ENCODE results near the gene CACNG4. TPM values are rescaled to one million over a fixed set of nuclear protein-coding genes. Genes with fewer than 3 reads are reported as not detected.

Gene CACNG4
- total and polyA plus RNA-seq, 2 experiments from 2014 or later = 1.6 to 4.1 TPM

GRCh38 chr17:67017910-67018309 lies 53.4 kb downstream of the CACNG4 start:
- peaks cover 9% of the 10 kb centered on the region for H3K4me1 Mint-ChIP-seq
- no peak overlapping the region for H3K27ac ChIP-seq (ENCODE audit: low read depth)

DNA sequence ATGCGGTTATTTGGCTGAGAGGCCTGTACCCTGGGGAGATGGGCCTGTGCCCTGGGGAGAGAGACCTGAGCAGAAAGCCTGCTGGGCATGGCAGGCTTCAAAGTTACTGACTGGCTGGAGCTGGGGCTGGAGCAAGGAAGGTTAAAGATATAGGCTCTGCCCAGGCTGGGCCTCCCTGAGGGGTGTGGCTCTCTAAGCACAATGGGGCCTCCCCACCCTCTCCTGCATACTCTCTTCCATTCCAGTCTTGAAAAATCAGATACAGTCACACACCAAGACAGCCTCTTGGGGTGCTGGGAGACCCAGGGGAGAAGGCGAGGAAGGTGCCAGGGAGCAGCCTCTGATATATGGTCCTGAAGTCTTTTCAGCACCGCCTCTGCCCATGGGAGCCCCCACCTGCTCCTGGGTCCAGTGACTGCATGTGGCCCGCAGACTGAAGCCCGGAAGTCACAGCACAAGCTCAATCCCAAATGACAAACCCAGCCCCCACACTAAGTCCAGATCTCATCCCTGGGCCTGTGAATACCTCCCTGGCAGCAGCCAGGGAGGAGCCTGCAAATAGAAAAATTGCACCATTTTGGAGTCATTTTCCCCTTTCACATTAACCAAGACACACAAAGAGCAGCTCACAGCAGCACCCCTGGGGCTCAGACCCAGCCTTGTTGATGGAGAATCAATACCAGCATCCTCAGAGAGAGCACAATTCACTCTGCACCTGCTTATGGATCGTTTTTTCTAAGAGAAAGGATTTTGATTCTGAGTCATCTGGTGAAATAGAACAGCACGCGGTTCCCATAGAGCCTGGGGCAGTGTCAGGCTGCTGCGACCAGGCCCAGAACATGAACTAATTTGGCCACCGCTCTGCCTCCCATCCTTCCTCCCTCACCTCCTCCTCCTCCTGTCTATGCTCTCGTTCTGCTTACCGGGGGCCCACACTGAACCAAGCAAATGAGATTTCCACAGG lies 54.2 kb downstream of the CACNG4 start:
- no peak for DNase-seq (ENCODE audit: low spot score)
- Mint-ChIP-seq H3K36me3 (ENCODE audit: low read depth) (no peaks in the 10 kb centered on the region), H3K4me1 (peaks cover 9% of the 10 kb centered on the region), H3K9me3 (no peaks in the 10 kb centered on the region), H3K27ac (0 out of 2 replicates have a peak overlapping the region, but pooled peaks have one; percentile 51), H3K27me3 (ENCODE audit: insufficient read depth, low read depth, poor library complexity) (peaks cover 12% of the 10 kb centered on the region), H3K4me3 (no peak overlapping the region)
- Histone ChIP-seq H3K4me3 (no peak overlapping the region), H3K27ac (ENCODE audit: low read depth) (no peak overlapping the region), H3K4me1 (ENCODE audit: insufficient read depth) (no peaks in the 10 kb centered on the region), H3K27me3 (ENCODE audit: insufficient read depth) (no peaks in the 10 kb centered on the region), H3K9me2 (ENCODE audit: insufficient read depth) (no peaks in the 10 kb centered on the region), H3F3A (replicated peaks; ENCODE audit: low read depth) (no peaks in the 10 kb centered on the region), H3K4me2 (no peak overlapping the region), H4K20me1 (replicated peaks; ENCODE audit: insufficient read depth) (no peaks in the 10 kb centered on the region), H3K36me3 (ENCODE audit: insufficient read depth) (no peaks in the 10 kb centered on the region), H2AFZ (no peak overlapping the region), H3K79me2 (replicated peaks; ENCODE audit: insufficient read depth) (no peaks in the 10 kb centered on the region)
- TF ChIP-seq EZH2phosphoT487 (IDR thresholded peaks at IDR 0.05; ENCODE audit: unreplicated experiment) = no peak
- ATAC-seq = peak; percentile 12; the same call in 1 of the 3 replicates

More at GRCh38 chr17:67017910-67018309, 53.4 kb downstream of the CACNG4 start:
- H3K9me2 ChIP-seq (ENCODE audit: insufficient read depth) = no peaks in the 10 kb centered on the region
- H3K36me3 ChIP-seq (ENCODE audit: insufficient read depth) = no peaks in the 10 kb centered on the region
- no peak for ATAC-seq
- Mint-ChIP-seq H3K27ac (no peak overlapping the region), H3K4me3 (no peak overlapping the region), H3K9me3 (no peaks in the 10 kb centered on the region), H3K36me3 (ENCODE audit: low read depth) (no peaks in the 10 kb centered on the region), H3K27me3 (ENCODE audit: insufficient read depth, low read depth, poor library complexity) (peaks cover 12% of the 10 kb centered on the region)
- no peaks in the 10 kb centered on the region for H3F3A ChIP-seq (replicated peaks; ENCODE audit: low read depth)
- H3K79me2 ChIP-seq (replicated peaks; ENCODE audit: insufficient read depth) = no peaks in the 10 kb centered on the region
- H3K4me3 ChIP-seq = no peak overlapping the region
- TF ChIP-seq, protein P1, sequence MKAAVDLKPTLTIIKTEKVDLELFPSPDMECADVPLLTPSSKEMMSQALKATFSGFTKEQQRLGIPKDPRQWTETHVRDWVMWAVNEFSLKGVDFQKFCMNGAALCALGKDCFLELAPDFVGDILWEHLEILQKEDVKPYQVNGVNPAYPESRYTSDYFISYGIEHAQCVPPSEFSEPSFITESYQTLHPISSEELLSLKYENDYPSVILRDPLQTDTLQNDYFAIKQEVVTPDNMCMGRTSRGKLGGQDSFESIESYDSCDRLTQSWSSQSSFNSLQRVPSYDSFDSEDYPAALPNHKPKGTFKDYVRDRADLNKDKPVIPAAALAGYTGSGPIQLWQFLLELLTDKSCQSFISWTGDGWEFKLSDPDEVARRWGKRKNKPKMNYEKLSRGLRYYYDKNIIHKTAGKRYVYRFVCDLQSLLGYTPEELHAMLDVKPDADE (IDR thresholded peaks at IDR 0.05) = no peak
- TF ChIP-seq EZH2phosphoT487 (IDR thresholded peaks at IDR 0.05; ENCODE audit: unreplicated experiment) = no peak
- no peaks in the 10 kb centered on the region for H4K20me1 ChIP-seq (replicated peaks; ENCODE audit: insufficient read depth)
- H2AFZ ChIP-seq = no peak overlapping the region
- H3K27me3 ChIP-seq (ENCODE audit: insufficient read depth) = no peaks in the 10 kb centered on the region
- no peak overlapping the region for H3K4me2 ChIP-seq
- no peaks in the 10 kb centered on the region for H3K4me1 ChIP-seq (ENCODE audit: insufficient read depth)
- DNase-seq (ENCODE audit: low spot score) = no peak

DNA sequence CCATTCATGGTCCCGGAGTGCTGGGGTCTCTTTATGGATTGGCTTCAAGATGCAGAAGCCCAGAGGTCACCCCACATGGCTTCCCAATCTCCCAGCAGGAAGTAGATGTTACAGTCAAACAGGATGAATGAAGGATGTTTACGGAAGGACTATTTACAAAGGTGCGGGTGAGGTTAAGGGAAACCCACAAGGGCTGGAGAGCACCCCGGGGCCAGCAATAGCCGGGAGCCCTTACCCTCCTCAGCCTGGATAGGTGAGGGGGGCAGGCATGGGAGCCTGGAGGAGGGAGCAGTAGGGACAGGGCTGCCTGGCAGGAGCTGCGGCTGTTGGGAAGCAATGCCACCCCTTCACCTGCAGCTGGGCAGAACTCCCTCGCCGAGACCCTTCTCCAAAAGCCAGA lies 55.3 kb downstream of the CACNG4 start:
- H3K79me2 ChIP-seq (replicated peaks; ENCODE audit: insufficient read depth) = no peaks in the 10 kb centered on the region
- no peak overlapping the region for H2AFZ ChIP-seq
- TF ChIP-seq EZH2phosphoT487 (IDR thresholded peaks at IDR 0.05; ENCODE audit: unreplicated experiment) (no peak), STAT1 (IDR thresholded peaks at IDR 0.05; ENCODE audit: unreplicated experiment) (no peak)
- TF ChIP-seq, protein P2, sequence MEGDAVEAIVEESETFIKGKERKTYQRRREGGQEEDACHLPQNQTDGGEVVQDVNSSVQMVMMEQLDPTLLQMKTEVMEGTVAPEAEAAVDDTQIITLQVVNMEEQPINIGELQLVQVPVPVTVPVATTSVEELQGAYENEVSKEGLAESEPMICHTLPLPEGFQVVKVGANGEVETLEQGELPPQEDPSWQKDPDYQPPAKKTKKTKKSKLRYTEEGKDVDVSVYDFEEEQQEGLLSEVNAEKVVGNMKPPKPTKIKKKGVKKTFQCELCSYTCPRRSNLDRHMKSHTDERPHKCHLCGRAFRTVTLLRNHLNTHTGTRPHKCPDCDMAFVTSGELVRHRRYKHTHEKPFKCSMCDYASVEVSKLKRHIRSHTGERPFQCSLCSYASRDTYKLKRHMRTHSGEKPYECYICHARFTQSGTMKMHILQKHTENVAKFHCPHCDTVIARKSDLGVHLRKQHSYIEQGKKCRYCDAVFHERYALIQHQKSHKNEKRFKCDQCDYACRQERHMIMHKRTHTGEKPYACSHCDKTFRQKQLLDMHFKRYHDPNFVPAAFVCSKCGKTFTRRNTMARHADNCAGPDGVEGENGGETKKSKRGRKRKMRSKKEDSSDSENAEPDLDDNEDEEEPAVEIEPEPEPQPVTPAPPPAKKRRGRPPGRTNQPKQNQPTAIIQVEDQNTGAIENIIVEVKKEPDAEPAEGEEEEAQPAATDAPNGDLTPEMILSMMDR (conservative IDR thresholded peaks at IDR 0.05; ENCODE audit: low read depth in 2 of 2) = no peak
- TF ChIP-seq, protein P3, sequence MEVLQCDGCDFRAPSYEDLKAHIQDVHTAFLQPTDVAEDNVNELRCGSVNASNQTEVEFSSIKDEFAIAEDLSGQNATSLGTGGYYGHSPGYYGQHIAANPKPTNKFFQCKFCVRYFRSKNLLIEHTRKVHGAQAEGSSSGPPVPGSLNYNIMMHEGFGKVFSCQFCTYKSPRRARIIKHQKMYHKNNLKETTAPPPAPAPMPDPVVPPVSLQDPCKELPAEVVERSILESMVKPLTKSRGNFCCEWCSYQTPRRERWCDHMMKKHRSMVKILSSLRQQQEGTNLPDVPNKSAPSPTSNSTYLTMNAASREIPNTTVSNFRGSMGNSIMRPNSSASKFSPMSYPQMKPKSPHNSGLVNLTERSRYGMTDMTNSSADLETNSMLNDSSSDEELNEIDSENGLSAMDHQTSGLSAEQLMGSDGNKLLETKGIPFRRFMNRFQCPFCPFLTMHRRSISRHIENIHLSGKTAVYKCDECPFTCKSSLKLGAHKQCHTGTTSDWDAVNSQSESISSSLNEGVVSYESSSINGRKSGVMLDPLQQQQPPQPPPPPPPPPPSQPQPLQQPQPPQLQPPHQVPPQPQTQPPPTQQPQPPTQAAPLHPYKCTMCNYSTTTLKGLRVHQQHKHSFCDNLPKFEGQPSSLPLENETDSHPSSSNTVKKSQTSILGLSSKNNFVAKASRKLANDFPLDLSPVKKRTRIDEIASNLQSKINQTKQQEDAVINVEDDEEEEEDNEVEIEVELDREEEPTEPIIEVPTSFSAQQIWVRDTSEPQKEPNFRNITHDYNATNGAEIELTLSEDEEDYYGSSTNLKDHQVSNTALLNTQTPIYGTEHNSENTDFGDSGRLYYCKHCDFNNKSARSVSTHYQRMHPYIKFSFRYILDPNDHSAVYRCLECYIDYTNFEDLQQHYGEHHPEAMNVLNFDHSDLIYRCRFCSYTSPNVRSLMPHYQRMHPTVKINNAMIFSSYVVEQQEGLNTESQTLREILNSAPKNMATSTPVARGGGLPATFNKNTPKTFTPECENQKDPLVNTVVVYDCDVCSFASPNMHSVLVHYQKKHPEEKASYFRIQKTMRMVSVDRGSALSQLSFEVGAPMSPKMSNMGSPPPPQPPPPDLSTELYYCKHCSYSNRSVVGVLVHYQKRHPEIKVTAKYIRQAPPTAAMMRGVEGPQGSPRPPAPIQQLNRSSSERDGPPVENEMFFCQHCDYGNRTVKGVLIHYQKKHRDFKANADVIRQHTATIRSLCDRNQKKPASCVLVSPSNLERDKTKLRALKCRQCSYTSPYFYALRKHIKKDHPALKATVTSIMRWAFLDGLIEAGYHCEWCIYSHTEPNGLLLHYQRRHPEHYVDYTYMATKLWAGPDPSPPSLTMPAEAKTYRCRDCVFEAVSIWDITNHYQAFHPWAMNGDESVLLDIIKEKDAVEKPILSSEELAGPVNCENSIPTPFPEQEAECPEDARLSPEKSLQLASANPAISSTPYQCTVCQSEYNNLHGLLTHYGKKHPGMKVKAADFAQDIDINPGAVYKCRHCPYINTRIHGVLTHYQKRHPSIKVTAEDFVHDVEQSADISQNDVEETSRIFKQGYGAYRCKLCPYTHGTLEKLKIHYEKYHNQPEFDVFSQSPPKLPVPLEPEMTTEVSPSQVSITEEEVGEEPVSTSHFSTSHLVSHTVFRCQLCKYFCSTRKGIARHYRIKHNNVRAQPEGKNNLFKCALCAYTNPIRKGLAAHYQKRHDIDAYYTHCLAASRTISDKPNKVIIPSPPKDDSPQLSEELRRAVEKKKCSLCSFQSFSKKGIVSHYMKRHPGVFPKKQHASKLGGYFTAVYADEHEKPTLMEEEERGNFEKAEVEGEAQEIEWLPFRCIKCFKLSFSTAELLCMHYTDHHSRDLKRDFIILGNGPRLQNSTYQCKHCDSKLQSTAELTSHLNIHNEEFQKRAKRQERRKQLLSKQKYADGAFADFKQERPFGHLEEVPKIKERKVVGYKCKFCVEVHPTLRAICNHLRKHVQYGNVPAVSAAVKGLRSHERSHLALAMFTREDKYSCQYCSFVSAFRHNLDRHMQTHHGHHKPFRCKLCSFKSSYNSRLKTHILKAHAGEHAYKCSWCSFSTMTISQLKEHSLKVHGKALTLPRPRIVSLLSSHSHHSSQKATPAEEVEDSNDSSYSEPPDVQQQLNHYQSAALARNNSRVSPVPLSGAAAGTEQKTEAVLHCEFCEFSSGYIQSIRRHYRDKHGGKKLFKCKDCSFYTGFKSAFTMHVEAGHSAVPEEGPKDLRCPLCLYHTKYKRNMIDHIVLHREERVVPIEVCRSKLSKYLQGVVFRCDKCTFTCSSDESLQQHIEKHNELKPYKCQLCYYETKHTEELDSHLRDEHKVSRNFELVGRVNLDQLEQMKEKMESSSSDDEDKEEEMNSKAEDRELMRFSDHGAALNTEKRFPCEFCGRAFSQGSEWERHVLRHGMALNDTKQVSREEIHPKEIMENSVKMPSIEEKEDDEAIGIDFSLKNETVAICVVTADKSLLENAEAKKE (CRISPR knock-in tag; IDR thresholded peaks at IDR 0.05) = no peak

More for the DNA sequence above, 55.3 kb downstream of the CACNG4 start:
- Histone ChIP-seq H3F3A (replicated peaks; ENCODE audit: low read depth) (no peaks in the 10 kb centered on the region), H4K20me1 (replicated peaks; ENCODE audit: insufficient read depth) (no peaks in the 10 kb centered on the region), H3K36me3 (ENCODE audit: insufficient read depth) (no peaks in the 10 kb centered on the region), H3K27me3 (ENCODE audit: insufficient read depth) (no peaks in the 10 kb centered on the region), H3K4me2 (no peak overlapping the region), H3K4me3 (no peak overlapping the region), H3K9me2 (ENCODE audit: insufficient read depth) (no peaks in the 10 kb centered on the region), H3K4me1 (ENCODE audit: insufficient read depth) (no peaks in the 10 kb centered on the region), H3K27ac (ENCODE audit: low read depth) (no peak overlapping the region)
- peak; percentile 16; the same call in 1 of the 3 replicates for ATAC-seq
- Mint-ChIP-seq H3K9me3 (no peaks in the 10 kb centered on the region), H3K27ac (no peak overlapping the region), H3K36me3 (ENCODE audit: low read depth) (no peaks in the 10 kb centered on the region), H3K4me1 (peaks cover 9% of the 10 kb centered on the region), H3K27me3 (ENCODE audit: insufficient read depth, low read depth, poor library complexity) (peaks cover 14% of the 10 kb centered on the region), H3K4me3 (no peak overlapping the region)
- no peak for DNase-seq (ENCODE audit: low spot score)

All from GM23338 (cell line).